GM18867 (cell line): ENCODE measurements around the gene NAMPT.
"Not testable (repeated sequence)": the region's sequence is repeated elsewhere in the genome, so short reads cannot be mapped to it uniquely, and the experiment has no call there.

Experiments used
- ATAC-seq: cut with Tn5 transposase; IDR thresholded peaks from one replicate; pipeline ENCODE4 v1.9.1; 2021; ENCODE audit warnings: mild to moderate bottlenecking, moderate library complexity; ENCODE audit not compliant: unreplicated experiment

The NAMPT gene

DNA sequence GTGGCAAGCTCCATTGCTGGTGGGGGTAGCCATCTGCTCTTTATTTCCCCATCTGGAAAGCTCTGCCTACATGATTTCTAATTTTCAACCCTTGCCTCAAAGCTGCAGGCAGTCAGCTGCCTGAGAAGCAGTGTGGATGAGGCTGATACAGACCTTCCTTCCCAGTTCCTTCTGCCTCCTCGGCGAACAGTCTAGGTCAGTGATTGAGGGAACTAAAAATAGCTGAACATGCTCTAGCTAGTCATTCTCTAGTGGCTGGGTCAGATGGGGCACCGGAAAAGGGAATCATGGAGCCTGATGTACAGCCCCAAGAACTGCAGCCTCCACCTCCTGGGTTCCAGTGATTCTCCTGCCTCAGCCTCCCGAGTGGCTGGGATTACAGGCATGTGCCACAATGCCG lies 48.7 kb downstream of the NAMPT start:
- ATAC-seq = no peak

GRCh38 chr7:106234425-106234824 lies 50.4 kb downstream of the NAMPT start:
- no peak for ATAC-seq

GRCh38 chr7:106231856-106232490 lies 52.8 kb downstream of the NAMPT start:
- ATAC-seq = no peak

GRCh38 chr7:106225856-106226255 lies 58.9 kb downstream of the NAMPT start:
- no peak for ATAC-seq

GRCh38 chr7:106224797-106225196 lies 60.0 kb downstream of the NAMPT start:
- ATAC-seq = no peak

DNA sequence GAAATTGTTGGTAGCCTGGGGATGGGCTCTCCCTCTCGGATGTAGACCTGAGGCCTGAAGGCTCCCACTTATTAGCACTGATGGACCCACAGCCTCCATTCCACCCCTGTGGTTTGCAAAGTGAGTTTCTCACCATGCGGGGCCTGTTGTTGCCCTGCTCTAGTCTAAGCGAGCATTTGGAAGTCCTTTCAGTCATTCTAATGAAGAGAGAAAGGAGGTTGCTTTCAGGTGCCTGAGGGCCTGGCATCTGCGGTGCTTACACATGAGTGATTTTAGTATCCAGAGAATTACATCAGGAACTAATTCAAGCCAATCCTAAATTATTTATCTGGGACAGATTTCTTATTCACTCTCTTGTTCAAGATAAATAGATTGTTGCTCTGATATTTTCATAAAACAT lies 61.6 kb downstream of the NAMPT start:
- ATAC-seq = no peak

DNA sequence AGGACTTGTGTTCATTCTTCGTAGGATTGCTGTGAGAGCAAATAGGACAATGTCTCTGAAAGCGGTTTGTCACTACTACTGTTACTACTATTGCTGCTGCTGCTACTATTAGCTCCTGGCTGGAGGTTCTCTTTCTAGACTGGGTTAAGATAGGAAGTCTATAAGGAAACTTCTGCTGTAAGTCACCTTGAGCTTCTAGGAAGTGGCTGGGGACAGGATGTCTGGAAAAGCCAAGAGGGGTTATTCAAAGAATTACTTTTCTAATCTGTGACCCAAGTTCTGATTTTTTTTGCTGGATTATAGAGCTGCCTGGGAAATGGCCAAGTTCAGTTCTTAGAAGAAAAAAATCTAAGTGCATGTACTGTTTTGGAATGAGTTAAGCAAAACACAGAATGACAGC lies 62.2 kb downstream of the NAMPT start:
- ATAC-seq = no peak

DNA sequence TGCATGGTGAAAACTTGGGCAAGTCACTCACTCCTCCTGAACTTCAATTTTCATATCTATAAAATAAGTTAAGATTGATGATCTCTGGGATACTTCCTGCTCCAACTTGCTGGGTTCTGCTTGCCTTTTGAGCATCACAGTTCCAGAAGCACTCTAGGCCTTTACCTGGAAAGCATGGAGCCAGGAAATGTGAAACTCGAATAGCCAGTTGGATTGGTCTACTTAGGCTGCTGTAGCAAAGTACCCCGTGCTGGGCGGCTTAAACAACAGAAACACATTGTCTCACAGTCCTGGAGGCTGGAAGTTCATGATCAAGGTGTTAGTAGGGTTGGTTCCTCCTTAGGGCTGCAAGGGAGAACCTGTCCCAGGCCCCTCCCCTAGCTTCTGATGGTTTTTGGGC lies 64.5 kb downstream of the NAMPT start:
- ATAC-seq = no peak

DNA sequence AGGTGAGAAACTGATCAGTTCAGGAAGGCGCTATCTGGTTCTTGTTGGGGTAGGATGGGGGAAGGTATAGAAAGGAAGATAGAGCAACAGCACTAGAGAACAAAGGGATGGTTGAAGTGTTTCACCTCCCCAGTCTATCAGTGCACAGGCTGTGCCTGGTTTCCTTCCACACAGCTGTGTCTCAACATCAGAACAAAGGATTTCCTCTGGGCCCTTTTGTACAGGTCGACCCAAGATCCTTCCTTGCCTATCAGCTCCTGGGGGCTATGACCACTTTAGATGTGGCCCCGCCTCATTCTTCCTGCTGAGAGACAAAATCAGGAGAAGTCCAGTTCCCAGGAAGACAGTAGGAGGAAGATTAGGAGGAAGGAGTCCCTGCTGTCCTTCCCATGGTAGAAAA lies 65.6 kb downstream of the NAMPT start:
- ATAC-seq = no peak

- no peak for ATAC-seq
These were observed 66.2 kb downstream of the NAMPT start for GRCh38 chr7:106218546-106218945.

DNA sequence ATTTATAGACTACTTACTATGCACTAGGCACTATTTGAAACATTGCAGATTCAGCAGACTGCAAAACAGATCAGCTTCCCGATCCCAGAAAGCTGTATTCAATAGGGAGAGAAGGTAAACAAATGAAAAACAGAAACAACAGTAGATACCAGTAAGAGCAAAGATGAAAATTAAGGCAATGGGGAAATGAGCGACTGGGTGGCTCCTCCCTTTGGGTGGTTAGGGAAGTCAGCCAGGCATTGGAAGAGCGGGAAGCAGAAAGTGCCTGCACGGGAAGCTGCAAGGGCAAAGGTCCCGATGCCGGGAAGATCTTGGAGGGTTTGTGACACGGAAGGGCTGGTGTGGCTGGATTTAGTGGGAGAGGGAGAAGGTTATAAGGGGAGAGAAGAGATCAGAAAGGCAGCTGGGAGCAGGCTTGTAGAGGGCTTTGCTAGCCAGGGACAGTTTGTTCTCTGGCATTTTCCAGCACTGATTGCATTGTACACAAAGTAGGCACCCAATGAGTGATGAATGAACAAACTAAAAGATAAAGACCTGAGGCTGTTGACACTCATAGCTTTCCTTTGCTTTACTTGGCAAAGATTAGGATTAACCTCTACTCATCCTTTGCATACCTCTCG lies 67.8 kb downstream of the NAMPT start:
- ATAC-seq = no peak

- no peak for ATAC-seq
These were observed 68.3 kb downstream of the NAMPT start for GRCh38 chr7:106216517-106216922.

DNA sequence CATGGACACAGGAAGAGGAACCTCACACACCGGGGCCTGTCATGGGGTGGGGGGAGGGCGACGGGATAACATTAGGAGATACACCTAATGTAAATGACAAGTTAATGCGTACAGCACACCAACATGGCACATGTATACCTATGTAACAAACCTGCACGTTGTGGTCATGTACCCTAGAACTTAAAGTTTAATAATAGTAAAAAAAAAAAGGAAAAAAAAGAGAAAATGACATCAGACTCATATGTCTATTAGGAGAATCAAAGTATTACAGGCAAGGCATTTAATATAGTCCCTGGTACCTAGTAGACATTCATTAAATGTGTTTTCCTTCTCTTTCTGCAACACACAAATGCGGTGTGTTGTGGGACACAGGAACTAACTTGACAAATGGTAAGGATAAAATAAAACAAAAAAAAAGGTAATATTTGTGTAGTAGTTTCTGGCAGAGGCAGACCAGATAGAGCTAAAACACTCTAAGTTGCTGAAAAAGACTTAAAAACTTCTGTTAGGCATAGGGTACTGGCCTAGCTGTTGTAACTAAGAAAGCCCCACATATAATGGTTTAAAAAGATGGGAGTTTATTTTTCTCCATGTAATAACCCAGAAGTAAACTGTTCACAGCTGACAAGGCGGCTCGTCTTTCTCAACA lies 68.8 kb downstream of the NAMPT start:
- ATAC-seq = no peak

DNA sequence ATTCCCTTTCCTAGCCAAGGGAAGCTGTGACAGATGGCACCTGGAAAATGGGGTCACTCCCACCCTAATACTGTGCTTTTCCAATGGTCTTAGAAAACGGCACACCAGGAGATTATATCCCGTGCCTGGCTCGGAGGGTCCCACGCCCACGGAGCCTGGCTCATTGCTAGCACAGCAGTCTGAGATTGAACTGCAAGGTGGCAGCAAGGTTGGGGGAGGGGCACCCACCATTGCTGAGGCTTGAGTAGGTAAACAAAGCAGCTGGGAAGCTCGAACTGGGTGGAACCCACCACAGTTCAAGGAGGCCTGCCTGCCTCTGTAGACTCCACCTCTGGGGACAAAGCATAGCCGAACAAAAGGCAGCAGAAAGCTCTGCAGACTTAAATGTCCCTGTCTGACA lies 75.8 kb downstream of the NAMPT start:
- not testable (repeated sequence) for ATAC-seq

DNA sequence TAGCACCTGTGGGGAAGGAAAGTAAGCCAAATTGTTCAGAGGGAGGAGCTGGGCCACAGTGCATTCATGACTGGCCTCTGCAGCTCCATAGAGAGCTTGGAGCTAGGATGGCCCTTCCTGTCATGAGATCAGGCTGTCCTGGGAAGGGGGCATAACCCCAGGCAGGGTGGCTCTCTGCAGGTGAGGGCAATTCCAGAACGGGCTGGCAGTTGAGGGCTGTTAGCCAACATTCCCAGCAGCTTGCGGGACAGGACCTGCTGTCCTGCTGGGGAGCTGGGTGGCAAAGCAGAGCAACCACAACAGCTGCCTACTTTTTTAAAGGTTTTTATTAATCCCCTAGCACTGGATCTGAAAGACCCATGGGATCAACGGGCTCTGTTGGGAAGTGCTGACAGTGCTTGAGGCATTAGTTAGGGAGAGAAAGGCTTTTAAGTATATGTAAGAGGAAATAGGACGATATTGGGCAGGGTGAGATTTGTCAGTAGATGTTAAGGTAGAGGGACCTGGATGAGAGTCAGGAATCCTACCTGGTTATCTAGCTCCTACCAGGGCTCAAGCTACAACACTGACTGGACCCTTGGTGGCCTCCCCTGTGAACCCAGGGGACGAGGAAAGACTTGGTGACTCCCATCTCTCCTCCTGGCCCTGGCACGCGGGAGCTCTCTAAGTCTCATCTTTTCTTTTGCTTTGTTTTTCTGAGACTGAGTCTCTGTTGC lies 77.8 kb downstream of the NAMPT start:
- no peak for ATAC-seq

DNA sequence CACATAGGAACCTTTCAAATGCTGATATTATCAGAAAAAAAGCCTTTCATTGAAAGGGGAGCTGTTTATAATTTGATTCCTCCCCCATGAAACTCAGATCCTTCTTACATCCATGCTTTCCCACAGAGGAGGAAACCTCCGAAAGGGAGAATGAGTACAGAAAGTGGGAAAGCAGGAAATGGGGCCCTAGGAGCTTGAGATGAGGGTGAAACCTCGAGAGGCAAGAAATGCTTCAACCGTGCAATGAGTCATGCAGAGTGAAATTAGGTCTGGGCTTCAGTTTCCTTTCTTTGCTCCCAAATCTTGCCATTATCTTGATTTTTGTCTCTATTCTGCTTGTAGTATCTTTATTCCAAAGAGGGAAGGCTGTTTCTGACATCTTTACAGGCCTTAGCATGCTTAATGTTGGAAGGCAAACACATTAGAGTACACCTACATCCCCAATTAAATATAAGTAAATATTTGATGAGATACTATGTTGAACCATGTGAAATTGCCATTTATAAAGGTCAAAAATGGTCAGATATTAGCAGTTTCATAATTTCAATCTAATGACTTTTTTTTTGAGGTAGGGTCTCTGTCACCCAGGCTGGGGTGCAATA lies 79.1 kb downstream of the NAMPT start:
- no peak for ATAC-seq

GRCh38 chr7:106203473-106203872 lies 81.3 kb downstream of the NAMPT start:
- no peak for ATAC-seq

GRCh38 chr7:106201164-106201563 lies 83.6 kb downstream of the NAMPT start:
- no peak for ATAC-seq

DNA sequence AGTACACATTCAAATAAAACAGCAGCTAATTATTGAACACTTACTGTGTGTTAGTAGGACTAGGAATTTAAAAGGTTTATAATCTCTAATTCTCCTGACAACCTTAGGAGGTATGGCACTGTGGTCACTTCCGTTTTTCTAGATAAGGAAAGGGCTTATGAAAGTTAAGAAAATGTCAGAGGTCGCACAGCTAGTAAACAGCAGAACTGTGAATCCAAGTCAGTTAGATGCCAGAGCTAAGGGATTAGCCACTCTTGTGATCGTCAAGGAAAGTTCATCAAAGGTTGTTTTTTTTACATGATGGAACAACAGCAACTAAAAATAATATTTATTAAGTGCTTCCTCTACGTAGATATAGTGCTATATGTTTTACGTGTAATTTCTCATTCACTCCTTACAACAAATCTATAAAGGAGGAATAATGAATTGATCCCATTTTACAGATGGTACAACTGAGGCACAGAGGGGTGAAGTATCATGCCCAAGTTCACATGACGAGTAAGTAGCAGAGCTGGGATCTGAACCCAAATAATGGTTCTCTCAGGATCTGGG lies 84.9 kb downstream of the NAMPT start:
- ATAC-seq = no peak

DNA sequence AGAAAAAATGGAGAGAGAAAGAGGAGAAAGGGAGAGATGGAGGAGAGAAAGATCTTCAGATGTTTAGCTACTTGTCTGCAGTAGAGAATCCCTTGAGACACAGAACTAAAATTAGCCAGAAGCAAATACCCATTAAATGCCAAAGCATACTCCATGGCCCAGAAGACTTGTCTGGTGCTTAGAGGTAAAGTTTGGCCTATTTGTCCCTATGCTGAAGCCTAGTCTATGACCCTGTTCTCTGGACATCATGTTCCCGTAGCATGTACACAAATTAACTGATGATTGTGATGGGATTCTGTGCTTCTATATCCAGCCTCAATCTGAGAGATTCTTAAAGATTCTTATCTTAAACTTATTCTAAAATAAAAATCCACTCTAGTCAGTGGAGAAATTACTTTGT lies 85.8 kb downstream of the NAMPT start:
- no peak for ATAC-seq
